T47D (cell line): ENCODE measurements around the gene SHROOM3.

ENCODE experiments used
- DNase-seq, 2 experiments: peaks; one replicate each; pipeline versions ENCODE4 v3.0.0 to v3.0.0-alpha.2; 2011 to 2012; ENCODE audit warnings: low read depth in 1 of 2, low spot score in 1 of 2
- JUND ChIP-seq: IDR thresholded peaks from 2 replicates; pipeline ENCODE4 v1.6.1; 2012; ENCODE audit warnings: low read depth
- in situ Hi-C: cut with HindIII; loops from 2 replicates; pipeline ENCODE4 v1.10.0; 2016; ENCODE audit warnings: low sequenced_read_pairs, low pct_unique_long_range_greater_than_20kb

The SHROOM3 gene

GRCh38 chr4:76457885-76458284 lies 22.9 kb downstream of the SHROOM3 start:
- TF ChIP-seq JUND: no peak
- DNase-seq: no peak
- in situ Hi-C loops: no loop called here

- no peak for TF ChIP-seq JUND
- no peak for DNase-seq
- in situ Hi-C loops: no loop called here
Measured at GRCh38 chr4:76458297-76458696, 23.3 kb downstream of the SHROOM3 start.

DNA sequence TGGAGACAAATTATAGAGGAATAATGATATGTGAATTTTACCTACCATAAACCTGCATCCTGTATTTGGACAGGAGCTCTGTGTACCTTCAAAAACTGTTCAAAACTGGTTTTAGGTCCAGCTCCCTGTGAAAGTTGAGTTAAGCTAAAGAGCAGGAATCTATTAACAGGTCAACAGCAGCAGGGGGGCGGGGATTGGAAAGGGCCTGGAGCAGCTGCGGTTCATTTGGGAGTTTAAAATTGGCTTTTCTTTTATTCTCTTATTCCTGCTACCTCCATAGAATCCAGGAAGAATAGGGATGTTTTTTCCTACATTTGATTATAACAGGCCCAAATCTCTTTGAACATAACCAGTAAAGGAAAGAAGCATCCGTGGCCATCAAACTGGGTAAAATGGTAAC lies 23.8 kb downstream of the SHROOM3 start:
- TF ChIP-seq JUND: no peak
- in situ Hi-C loops: no loop called here
- DNase-seq: no peak

DNA sequence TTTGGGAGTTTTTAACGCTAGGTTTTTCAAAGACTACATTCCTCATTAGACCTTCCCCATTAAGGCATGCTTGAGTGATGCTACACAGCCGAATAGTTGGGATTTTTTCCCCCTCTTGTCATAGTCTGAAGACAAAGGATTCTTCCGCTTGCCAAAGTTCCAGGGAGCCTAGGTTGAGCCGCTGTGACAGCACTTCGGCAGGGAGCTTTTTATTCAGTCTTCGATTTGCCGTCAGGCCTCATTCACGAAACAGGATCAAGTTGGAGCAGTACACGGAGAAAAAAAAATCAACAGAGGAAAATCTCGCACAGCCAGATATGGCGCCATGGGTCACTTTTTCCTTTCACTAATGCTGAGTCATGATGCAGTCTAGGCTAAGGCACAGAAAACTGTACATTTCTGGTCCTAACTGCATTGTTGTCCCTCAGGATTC lies 24.3 kb downstream of the SHROOM3 start:
- DNase-seq: no peak
- in situ Hi-C loops: no loop called here
- no peak for TF ChIP-seq JUND

DNA sequence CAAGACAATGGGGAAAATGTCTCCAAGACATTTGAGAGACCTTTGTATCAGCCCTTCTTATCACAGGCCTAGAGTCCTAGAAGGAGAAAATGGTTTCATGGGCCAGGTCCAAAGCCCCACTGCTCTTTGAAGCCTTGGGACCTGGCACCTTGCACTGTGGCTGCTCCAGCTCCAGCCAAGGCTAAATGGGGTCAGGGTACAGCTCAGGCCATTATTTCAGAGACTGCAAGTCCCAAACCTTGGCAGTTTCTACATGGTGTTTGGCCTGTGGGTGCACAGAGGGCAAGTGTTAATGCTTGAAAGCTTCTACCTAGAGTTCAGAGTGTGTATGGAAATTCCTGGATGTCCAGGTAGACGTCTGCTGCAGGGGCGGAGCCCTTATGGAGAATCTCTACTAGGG lies 28.5 kb downstream of the SHROOM3 start:
- no peak for TF ChIP-seq JUND
- no peak for DNase-seq
- in situ Hi-C loops: no loop called here

GRCh38 chr4:76470064-76470463 lies 35.0 kb downstream of the SHROOM3 start:
- in situ Hi-C loops: no loop called here
- no peak for DNase-seq
- no peak for TF ChIP-seq JUND

DNA sequence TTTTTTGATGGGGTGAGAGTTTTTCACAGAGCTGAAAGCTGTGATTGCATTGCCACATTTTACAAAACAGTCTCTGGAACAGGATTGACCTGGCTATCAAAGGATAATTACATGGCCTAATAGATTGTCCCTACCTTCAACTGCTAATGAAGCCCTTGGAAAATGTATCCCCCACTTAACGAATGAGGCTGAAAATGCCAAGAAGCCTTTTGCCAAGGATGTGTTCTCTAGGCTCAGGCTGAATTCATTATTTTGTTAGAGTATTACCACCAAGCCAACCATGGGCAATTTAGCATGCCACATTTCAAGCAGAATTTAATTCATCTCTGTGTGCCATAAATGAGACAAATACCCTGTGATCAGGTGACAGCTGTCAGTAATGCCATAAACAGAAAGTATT lies 35.5 kb downstream of the SHROOM3 start:
- in situ Hi-C loops: no loop called here
- no peak for DNase-seq
- TF ChIP-seq JUND: no peak

DNA sequence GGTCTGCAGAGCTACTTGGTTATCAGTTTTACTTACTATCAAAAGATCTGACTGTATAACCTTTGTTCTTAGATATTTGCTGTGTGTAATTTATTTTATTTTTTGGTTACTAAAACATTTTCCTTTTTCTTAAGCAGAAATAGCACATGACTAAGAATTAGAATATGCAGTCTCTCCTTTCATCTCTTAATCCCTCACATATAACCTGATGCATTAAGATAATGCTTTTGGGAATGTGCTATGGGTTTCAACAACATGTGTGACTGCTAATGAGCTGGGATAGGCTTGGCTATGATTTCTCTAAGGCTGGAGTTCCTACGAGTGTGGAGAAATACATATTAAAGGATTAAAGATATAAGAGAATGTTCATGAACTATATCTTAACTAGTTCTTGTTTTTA lies 41.5 kb downstream of the SHROOM3 start:
- TF ChIP-seq JUND: no peak
- in situ Hi-C loops: no loop called here
- DNase-seq: no peak

DNA sequence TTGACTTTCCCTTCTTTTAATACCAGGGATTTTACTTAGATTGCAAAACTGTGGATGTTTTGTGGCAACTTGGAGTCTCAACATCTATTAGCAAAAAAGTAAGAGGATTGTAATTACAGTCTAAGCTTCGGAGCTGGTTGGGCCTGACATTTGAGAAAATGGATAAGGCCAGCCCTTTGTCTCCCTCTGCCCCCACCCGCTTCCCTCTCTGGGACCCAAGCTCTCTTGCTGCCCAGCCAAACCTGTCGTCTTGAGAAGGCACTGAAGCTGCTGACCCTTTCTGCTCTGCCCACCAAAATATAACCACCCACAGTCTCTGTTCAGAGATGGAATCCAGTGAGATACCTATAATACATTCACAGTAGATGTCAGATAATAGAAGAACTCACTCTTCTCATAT lies 49.6 kb downstream of the SHROOM3 start:
- TF ChIP-seq JUND: no peak
- in situ Hi-C loops: no loop called here
- DNase-seq: no peak

DNA sequence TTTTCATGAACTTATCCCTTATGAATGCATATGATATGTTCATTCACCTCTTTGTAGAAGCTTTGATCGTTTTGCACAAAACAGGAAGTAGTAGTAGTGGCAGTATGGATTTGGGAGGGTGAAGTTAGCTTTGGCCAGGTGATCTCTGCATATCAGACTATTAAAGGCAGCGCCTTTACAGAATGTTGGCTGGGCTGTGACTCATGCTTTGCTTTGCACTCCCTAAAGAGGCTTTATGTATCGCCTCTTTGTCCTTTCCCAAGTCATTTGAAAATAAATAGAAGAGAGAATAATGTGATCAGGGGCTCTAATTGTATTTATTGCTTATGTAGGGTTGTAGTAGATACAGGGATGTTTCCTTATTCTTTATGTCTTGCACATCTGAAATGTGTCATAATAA lies 50.4 kb downstream of the SHROOM3 start:
- in situ Hi-C loops: no loop called here
- DNase-seq: no peak
- TF ChIP-seq JUND: no peak

GRCh38 chr4:76486588-76487276 lies 51.7 kb downstream of the SHROOM3 start:
- in situ Hi-C loops: no loop called here
- no peak for DNase-seq
- no peak for TF ChIP-seq JUND

- in situ Hi-C loops: no loop called here
- no peak for DNase-seq
- no peak for TF ChIP-seq JUND
Measured at GRCh38 chr4:76487621-76488020, 52.6 kb downstream of the SHROOM3 start.

DNA sequence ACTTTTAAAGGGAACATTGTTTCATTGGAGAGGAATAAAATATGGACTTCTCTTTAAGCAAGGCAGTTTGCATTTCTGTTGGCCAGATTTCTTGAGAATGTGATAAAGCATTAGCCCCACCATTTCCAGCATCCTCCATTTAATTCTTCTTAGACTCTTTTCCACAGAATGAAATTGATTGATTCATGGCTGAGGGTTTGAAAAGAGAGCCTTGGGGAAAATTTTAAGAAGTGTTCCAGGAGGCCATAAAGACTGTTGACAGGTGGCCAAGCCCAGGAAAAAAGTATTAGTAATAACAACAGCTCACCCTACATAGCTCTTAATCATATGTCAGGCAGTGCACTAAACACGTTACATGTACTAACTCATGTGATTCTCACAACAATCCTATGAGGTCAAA lies 53.4 kb downstream of the SHROOM3 start:
- no peak for DNase-seq
- TF ChIP-seq JUND: no peak
- in situ Hi-C loops: no loop called here

GRCh38 chr4:76488888-76489685 lies 54.1 kb downstream of the SHROOM3 start:
- no peak for TF ChIP-seq JUND
- in situ Hi-C loops: no loop called here
- DNase-seq: no peak
